TTC549 (cell line): ENCODE results near the gene CYB5R2.

Experiments used
- FAIRE-seq: peaks from 2 replicates; lab custom pipeline; 2012; peaks lifted over from hg19 to GRCh38; lab: Jason Lieb, UNC

The CYB5R2 gene

GRCh38 chr11:7637447-7638157, 35.7 kb downstream of the CYB5R2 start:
- no peak for FAIRE-seq

GRCh38 chr11:7636350-7636749, 37.0 kb downstream of the CYB5R2 start:
- no peak for FAIRE-seq

GRCh38 chr11:7635708-7636107, 37.6 kb downstream of the CYB5R2 start:
- no peak for FAIRE-seq

GRCh38 chr11:7635137-7635536, 38.2 kb downstream of the CYB5R2 start:
- no peak for FAIRE-seq

GRCh38 chr11:7632211-7632610, 41.1 kb downstream of the CYB5R2 start:
- FAIRE-seq = no peak

GRCh38 chr11:7630002-7630401, 43.3 kb downstream of the CYB5R2 start:
- no peak for FAIRE-seq

- no peak for FAIRE-seq
These were observed 44.6 kb downstream of the CYB5R2 start for GRCh38 chr11:7628660-7629059.

GRCh38 chr11:7622721-7623120, 50.6 kb downstream of the CYB5R2 start:
- no peak for FAIRE-seq

- no peak for FAIRE-seq
These were observed 51.7 kb downstream of the CYB5R2 start for GRCh38 chr11:7621554-7621953.

GRCh38 chr11:7621090-7621489, 52.2 kb downstream of the CYB5R2 start:
- no peak for FAIRE-seq

- no peak for FAIRE-seq
These were observed 54.0 kb downstream of the CYB5R2 start for GRCh38 chr11:7619322-7619721.

- FAIRE-seq = no peak
These were observed 56.3 kb downstream of the CYB5R2 start for GRCh38 chr11:7617032-7617431.
